Colonic mucosa (tissue), 4 donors: ENCODE data around the gene BAZ1A. TPM values are rescaled to one million over a fixed set of nuclear protein-coding genes. Genes with fewer than 3 reads are reported as not detected.

Source experiments
- DNase-seq: peaks from one replicate; pipeline ENCODE4 v3.0.0-alpha.2; 2020
- H3K27ac ChIP-seq: fragments of 200-600 bp; one replicate; pipeline ENCODE4 v1.8.0; 2021
- H3K27me3 ChIP-seq: fragments of 200-600 bp; one replicate; pipeline ENCODE4 v1.8.0; 2021
- H3K36me3 ChIP-seq: fragments of 200-600 bp; one replicate; pipeline ENCODE4 v1.8.0; 2021
- H3K4me1 ChIP-seq: fragments of 200-600 bp; one replicate; pipeline ENCODE4 v1.8.0; 2021; ENCODE audit warnings: mild to moderate bottlenecking
- H3K4me3 ChIP-seq: fragments of 200-600 bp; one replicate; pipeline ENCODE4 v1.8.0; 2021
- H3K9ac ChIP-seq, 2 donors: one replicate each; pipeline ENCODE4 v1.7.0; 2013; ENCODE audit warnings: control low read depth in 2 of 2, low read depth in 2 of 2, low read length in 2 of 2
- H3K9me3 ChIP-seq: fragments of 200-600 bp; one replicate; pipeline ENCODE4 v1.8.0; 2021
- intact Hi-C: fragments of 100-400 bp; cut with DNase I; formaldehyde crosslinking; loops from one replicate; pipeline ENCODE4 v1.14.1; 2022
- total RNA-seq, 2 donors: library from RNA; stranded (reverse); fragmentation: NEBNext Ultra II Directional in 1 of 2; extraction: Animal tissue kit (Norgen Biotek cat#: 25700) in 1 of 2; gene quantifications; one replicate each; pipeline ENCODE4 v1.2.1, GENCODE V29; 2021
- TF ChIP-seq, protein P1 (sequence below): fragments of 200-600 bp; IDR thresholded peaks from one replicate; pipeline ENCODE4 v1.8.0; 2022; ENCODE audit warnings: antibody characterized with exemption, mild to moderate bottlenecking
- donor health status: healthy.
- donor health status: DM: no; HTN: no; CAD: no.
- donor health status: DM: no; HTN: no; CAD: no.

BAZ1A gene
- total RNA-seq, 2 donors from 2014 or later, result 24.9 to 30.6 TPM

GRCh38 chr14:34796902-34797301 lies 78.3 kb downstream of the BAZ1A start:
- no peaks in the 10 kb centered on the region for H3K9me3 ChIP-seq
- H3K36me3 ChIP-seq, result peaks cover 10% of the 10 kb centered on the region
- intact Hi-C loops, result no loop called here
- DNase-seq, result no peak
- no peak overlapping the region for H3K27ac ChIP-seq
- no peaks in the 10 kb centered on the region for H3K27me3 ChIP-seq
- H3K4me1 ChIP-seq, result no peaks in the 10 kb centered on the region
- H3K9ac ChIP-seq, result no peak overlapping the region
- TF ChIP-seq, protein P1, sequence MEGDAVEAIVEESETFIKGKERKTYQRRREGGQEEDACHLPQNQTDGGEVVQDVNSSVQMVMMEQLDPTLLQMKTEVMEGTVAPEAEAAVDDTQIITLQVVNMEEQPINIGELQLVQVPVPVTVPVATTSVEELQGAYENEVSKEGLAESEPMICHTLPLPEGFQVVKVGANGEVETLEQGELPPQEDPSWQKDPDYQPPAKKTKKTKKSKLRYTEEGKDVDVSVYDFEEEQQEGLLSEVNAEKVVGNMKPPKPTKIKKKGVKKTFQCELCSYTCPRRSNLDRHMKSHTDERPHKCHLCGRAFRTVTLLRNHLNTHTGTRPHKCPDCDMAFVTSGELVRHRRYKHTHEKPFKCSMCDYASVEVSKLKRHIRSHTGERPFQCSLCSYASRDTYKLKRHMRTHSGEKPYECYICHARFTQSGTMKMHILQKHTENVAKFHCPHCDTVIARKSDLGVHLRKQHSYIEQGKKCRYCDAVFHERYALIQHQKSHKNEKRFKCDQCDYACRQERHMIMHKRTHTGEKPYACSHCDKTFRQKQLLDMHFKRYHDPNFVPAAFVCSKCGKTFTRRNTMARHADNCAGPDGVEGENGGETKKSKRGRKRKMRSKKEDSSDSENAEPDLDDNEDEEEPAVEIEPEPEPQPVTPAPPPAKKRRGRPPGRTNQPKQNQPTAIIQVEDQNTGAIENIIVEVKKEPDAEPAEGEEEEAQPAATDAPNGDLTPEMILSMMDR, result no peak
- no peak overlapping the region for H3K4me3 ChIP-seq

GRCh38 chr14:34794941-34795340 lies 80.2 kb downstream of the BAZ1A start:
- intact Hi-C loops, result no loop called here
- Histone ChIP-seq H3K27ac (no peak overlapping the region), H3K4me1 (no peaks in the 10 kb centered on the region), H3K9ac (no peak overlapping the region), H3K4me3 (no peak overlapping the region), H3K27me3 (no peaks in the 10 kb centered on the region), H3K9me3 (no peaks in the 10 kb centered on the region), H3K36me3 (peaks cover 10% of the 10 kb centered on the region)
- DNase-seq, result no peak
- TF ChIP-seq, protein P1, result no peak

DNA sequence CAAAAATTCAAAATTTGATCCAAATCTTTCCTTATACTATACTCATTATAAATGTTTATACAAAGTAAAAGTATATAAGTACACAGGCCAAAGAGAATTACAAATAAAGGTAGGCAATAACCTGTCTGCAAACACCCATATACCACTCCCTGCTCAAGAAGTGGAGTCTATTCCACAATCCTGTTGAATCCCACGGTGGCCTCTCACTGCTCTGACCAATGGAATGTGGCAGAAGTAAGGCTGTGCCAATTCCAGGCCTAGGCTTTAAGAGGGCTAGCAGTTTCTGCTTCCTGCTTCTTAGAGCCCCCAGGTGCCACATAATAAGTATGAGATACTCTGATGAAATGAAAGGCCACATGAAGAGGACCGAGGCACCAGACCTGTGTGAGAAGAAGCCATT lies 80.9 kb downstream of the BAZ1A start:
- peaks cover 4% of the 10 kb centered on the region for H3K36me3 ChIP-seq
- no peak overlapping the region for H3K27ac ChIP-seq
- no peak for DNase-seq
- H3K9ac ChIP-seq, result no peak overlapping the region
- no peak overlapping the region for H3K4me3 ChIP-seq
- H3K9me3 ChIP-seq, result no peaks in the 10 kb centered on the region
- intact Hi-C loops, result no loop called here
- TF ChIP-seq, protein P1, result no peak
- H3K4me1 ChIP-seq, result no peaks in the 10 kb centered on the region
- H3K27me3 ChIP-seq, result no peaks in the 10 kb centered on the region

DNA sequence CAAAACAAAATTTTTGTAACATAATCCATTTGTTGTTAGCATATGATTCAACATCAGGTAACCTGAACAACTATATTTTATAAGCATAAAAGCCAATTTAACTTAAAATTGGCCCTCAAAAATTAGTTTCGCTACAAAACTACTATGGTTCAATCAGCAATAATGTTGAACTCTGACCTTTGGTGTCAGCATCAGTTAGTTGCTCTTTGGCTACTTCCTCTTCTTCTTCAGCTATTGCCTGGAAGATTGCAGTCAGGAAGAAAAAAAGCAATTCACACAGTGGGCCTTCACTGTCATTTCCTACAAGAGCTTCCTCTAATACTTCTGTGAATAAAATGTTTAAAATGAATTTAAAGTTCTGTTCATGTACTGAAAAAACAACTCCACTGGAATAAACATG lies 82.6 kb downstream of the BAZ1A start:
- intact Hi-C loops, result no loop called here
- Histone ChIP-seq H3K9ac (no peak overlapping the region), H3K4me3 (no peak overlapping the region), H3K9me3 (no peaks in the 10 kb centered on the region), H3K27ac (no peak overlapping the region), H3K36me3 (peaks cover 3% of the 10 kb centered on the region), H3K4me1 (no peaks in the 10 kb centered on the region), H3K27me3 (no peaks in the 10 kb centered on the region)
- TF ChIP-seq, protein P1, result no peak
- DNase-seq, result no peak

- no peak for DNase-seq
- no peak overlapping the region for H3K9ac ChIP-seq
- intact Hi-C loops, result loop anchor here (10.0 kb wide), 1 partner anchor 191 kb away; no protein-coding TSS in a partner anchor
Observed at GRCh38 chr14:34785223-34786006, 89.7 kb downstream of the BAZ1A start.

More at GRCh38 chr14:34785223-34786006, 89.7 kb downstream of the BAZ1A start:
- H3K36me3 ChIP-seq, result peaks cover 7% of the 10 kb centered on the region
- H3K27ac ChIP-seq, result no peak overlapping the region
- no peak overlapping the region for H3K4me3 ChIP-seq
- no peaks in the 10 kb centered on the region for H3K27me3 ChIP-seq
- H3K9me3 ChIP-seq, result no peaks in the 10 kb centered on the region
- no peaks in the 10 kb centered on the region for H3K4me1 ChIP-seq
- TF ChIP-seq, protein P1, result no peak
